A549 (cell line): ENCODE data around the gene RAPGEF6.

Source experiments
- EHMT2 ChIP-seq: fragments of 200-600 bp; sonication (generic); IDR thresholded peaks from 2 replicates; pipeline ENCODE4 v1.6.1; 2016; ENCODE audit warnings: antibody characterized with exemption, low read depth, mild to moderate bottlenecking, moderate library complexity
- EP300 ChIP-seq, 2 experiments: fragments of >200 bp; sonication (Bioruptor Twin); formaldehyde crosslinking; IDR thresholded peaks; 2 replicates in 1 of 2; 3 replicates in 1 of 2; pipeline ENCODE4 v1.6.1; 2016 to 2017
- HOXB5 ChIP-seq: fragments of 250-450 bp; sonication (Bioruptor Pico); IDR thresholded peaks from 2 replicates; pipeline ENCODE4 v1.5.0; 2020; ENCODE audit warnings: mild to moderate bottlenecking, moderate library complexity
- POLR2A ChIP-seq: IDR thresholded peaks from 2 replicates; pipeline ENCODE4 v1.6.1; 2012; ENCODE audit warnings: mild to moderate bottlenecking, low read length
- RNF2 ChIP-seq: fragments of 200-600 bp; sonication (generic); IDR thresholded peaks from 2 replicates; pipeline ENCODE4 v1.6.1; 2016; ENCODE audit warnings: low read depth, mild to moderate bottlenecking, antibody characterized with exemption, moderate library complexity, borderline replicate concordance
- SMC3 ChIP-seq: fragments of >200 bp; sonication (Bioruptor Twin); formaldehyde crosslinking; IDR thresholded peaks from 3 replicates; pipeline ENCODE4 v1.6.1; 2018; ENCODE audit warnings: inconsistent platforms
- ZFP36 ChIP-seq: fragments of 450-650 bp; IDR thresholded peaks from 2 replicates; pipeline ENCODE4 v1.6.1; 2014; ENCODE audit warnings: borderline replicate concordance; ENCODE audit not compliant: partially characterized antibody
- ZSCAN20 ChIP-seq: fragments of 250-450 bp; sonication (Bioruptor Pico); IDR thresholded peaks from 2 replicates; pipeline ENCODE4 v1.8.0; 2022; ENCODE audit warnings: mild to moderate bottlenecking, moderate library complexity
- TF ChIP-seq, protein P1 (sequence below): fragments of >200 bp; sonication (Bioruptor Twin); formaldehyde crosslinking; IDR thresholded peaks from 3 replicates; pipeline ENCODE4 v1.5.1; 2016
- TF ChIP-seq, protein P2 (sequence below): fragments of 250-450 bp; sonication (Bioruptor Pico); IDR thresholded peaks from 2 replicates; pipeline ENCODE4 v1.5.0; 2021; ENCODE audit warnings: mild to moderate bottlenecking, moderate library complexity, borderline replicate concordance
- TF ChIP-seq, protein P3 (sequence below): fragments of 450-650 bp; IDR thresholded peaks from 2 replicates; pipeline ENCODE4 v1.6.1; 2014; ENCODE audit warnings: antibody characterized with exemption

DNA sequence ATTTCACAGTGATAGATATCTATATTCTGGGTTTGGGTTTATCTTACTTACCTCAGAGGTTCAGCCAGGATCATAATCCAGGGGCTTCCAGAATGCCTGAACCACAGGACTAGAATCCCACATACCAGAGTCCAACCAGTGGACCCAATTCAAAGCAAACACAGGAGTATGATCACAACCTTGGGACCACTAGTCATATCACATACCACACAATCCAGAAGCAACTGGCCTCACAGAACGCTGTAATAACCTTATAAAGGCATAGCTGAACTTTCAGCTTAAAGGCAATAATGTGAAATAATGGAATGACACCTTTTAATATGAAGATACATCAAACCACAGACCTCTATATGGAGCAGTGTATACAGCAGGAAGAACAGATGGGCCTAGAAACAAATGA is 25.3 kb downstream of the RAPGEF6 start:
- no peak for TF ChIP-seq ZFP36
- TF ChIP-seq, protein P1, sequence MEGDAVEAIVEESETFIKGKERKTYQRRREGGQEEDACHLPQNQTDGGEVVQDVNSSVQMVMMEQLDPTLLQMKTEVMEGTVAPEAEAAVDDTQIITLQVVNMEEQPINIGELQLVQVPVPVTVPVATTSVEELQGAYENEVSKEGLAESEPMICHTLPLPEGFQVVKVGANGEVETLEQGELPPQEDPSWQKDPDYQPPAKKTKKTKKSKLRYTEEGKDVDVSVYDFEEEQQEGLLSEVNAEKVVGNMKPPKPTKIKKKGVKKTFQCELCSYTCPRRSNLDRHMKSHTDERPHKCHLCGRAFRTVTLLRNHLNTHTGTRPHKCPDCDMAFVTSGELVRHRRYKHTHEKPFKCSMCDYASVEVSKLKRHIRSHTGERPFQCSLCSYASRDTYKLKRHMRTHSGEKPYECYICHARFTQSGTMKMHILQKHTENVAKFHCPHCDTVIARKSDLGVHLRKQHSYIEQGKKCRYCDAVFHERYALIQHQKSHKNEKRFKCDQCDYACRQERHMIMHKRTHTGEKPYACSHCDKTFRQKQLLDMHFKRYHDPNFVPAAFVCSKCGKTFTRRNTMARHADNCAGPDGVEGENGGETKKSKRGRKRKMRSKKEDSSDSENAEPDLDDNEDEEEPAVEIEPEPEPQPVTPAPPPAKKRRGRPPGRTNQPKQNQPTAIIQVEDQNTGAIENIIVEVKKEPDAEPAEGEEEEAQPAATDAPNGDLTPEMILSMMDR: no peak
- TF ChIP-seq ZSCAN20: no peak
- no peak for TF ChIP-seq HOXB5 (CRISPR knock-in tag)
- no peak for TF ChIP-seq EHMT2
- no peak for TF ChIP-seq EP300 (IDR thresholded peaks at IDR 0.05)
- no peak for TF ChIP-seq POLR2A
- TF ChIP-seq SMC3: no peak
- TF ChIP-seq RNF2: no peak
- TF ChIP-seq, protein P2, sequence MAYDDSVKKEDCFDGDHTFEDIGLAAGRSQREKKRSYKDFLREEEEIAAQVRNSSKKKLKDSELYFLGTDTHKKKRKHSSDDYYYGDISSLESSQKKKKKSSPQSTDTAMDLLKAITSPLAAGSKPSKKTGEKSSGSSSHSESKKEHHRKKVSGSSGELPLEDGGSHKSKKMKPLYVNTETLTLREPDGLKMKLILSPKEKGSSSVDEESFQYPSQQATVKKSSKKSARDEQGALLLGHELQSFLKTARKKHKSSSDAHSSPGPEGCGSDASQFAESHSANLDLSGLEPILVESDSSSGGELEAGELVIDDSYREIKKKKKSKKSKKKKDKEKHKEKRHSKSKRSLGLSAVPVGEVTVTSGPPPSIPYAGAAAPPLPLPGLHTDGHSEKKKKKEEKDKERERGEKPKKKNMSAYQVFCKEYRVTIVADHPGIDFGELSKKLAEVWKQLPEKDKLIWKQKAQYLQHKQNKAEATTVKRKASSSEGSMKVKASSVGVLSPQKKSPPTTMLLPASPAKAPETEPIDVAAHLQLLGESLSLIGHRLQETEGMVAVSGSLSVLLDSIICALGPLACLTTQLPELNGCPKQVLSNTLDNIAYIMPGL (CRISPR knock-in tag): no peak
- TF ChIP-seq, protein P3, sequence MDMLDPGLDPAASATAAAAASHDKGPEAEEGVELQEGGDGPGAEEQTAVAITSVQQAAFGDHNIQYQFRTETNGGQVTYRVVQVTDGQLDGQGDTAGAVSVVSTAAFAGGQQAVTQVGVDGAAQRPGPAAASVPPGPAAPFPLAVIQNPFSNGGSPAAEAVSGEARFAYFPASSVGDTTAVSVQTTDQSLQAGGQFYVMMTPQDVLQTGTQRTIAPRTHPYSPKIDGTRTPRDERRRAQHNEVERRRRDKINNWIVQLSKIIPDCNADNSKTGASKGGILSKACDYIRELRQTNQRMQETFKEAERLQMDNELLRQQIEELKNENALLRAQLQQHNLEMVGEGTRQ: no peak
